SK-N-SH treated with all-trans-retinoic acid at 6 μM for 48 hours (cell line): ENCODE results near the gene TRABD.
A peak's percentile ranks its signal among the peaks of the same experiment; 100 is the strongest.

ENCODE experiments used
- ATAC-seq: fragments of 200-7000 bp; cut with Tn5 transposase; 3 replicates; pipeline ENCODE4 v1.9.1; 2020; ENCODE audit warnings: mild to moderate bottlenecking, moderate library complexity
- GLIS3 ChIP-seq: fragments of 250-450 bp; sonication (Bioruptor Pico); IDR thresholded peaks from 2 replicates; pipeline ENCODE4 v1.5.0; 2020; ENCODE audit warnings: mild to moderate bottlenecking, moderate library complexity
- ISL1 ChIP-seq: fragments of 250-450 bp; sonication (Bioruptor Pico); IDR thresholded peaks from 2 replicates; pipeline ENCODE4 v2.1.2; 2022; ENCODE audit warnings: mild to moderate bottlenecking, moderate library complexity

The TRABD gene

DNA sequence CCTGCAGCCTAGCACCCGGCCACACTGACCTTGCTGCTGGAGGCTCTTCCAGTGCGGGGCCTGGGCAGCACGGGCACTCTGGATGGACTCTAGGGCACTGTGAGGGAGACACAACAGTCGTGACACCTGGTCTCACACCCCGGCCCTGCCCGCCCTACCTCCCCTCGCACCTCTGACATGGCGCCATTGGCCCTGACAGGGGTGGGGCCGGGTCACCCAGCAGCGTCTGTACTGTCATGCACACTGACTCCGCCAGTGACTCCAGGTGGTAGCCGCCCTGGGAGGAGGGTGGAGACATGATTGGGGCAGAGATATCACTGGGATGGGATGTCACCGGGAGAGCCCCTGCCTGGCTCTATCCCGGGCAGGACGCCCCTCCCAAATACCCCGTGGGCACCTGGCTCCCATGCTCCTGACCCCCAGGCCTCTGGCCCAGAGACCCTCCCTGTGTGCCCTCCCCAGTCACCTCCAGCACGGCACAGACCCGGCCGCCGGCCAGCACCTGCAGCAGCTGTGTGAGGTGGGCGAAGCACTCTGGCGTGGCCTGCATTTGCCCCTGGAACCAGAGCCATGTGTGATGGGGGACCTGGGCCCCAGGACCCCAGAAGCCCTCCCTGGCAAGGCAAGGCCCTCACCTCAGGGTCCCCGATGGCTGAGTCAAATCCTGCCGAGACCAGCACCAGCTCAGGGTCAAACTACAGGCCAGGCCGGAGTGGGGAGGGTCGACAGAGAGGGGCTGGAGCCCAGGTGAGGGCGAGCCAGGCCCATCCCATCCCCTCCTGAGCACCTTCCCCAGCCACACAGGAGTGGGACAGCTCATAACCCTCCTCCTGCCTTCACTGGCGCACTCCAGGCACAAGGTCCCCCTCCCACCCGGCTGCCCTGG is 62.7 kb downstream of the TRABD start:
- TF ChIP-seq ISL1 (no peak), GLIS3 (0 out of 2 replicates have a peak, but pooled peaks have one; percentile 26)
- TF ChIP-seq, all 23 proteins: peak for 1
- ATAC-seq: no peak
